ENCODE measurements around the gene CLN3. TPM values are rescaled to one million over a fixed set of nuclear protein-coding genes. Genes with fewer than 3 reads are reported as not detected.

CLN3 gene
- total and polyA plus RNA-seq, 9 of the 15 experiments (the other 6 are each of a cell fraction or from before 2014, with no cell fraction given), result 2.5 to 27.1 (median 11.6) TPM

DNA sequence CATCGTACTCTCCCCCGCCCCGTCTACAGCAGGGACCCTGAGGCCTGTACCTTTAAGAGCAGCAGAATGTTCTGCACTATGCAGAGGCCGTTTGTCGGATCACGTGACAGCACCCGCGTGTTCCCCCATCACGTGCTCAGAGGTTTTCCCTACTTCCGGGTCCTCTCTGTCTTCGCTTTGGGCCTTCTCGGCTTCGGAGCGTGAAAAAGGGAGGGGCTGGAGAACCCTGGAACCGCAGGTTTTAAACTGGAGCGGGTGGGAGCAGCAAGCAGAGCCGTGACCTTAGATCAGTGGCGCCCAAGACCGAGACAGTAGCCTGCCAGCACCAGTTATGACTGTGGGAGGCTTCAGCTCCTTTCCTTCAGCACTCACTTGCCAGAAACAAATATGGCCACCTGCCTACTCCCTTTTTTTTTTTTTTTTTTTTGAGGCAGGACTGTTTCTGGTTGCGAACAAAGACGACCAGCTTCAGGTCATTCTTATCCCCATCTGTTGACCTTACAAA is at the start of gene CLN3 (continued):
- TF ChIP-seq MYC (IDR thresholded peaks at IDR 0.05; ENCODE audit: low read depth, low read length) (peak; percentile 95), MYC (CRISPR knock-in tag; IDR thresholded peaks at IDR 0.05; ENCODE audit: borderline replicate concordance, low read depth) (peak; percentile 59; the same call in 1 of the 2 replicates), MTA3 (IDR thresholded peaks at IDR 0.05; ENCODE audit: borderline replicate concordance) (peak; percentile 19; the same call in 1 of the 2 replicates), ATF7 (IDR thresholded peaks at IDR 0.05) (peak; percentile 75), KLF1 (tag; IDR thresholded peaks at IDR 0.05) (no peak), BCOR (IDR thresholded peaks at IDR 0.05) (no peak), NR1H2 (CRISPR knock-in tag; IDR thresholded peaks at IDR 0.05) (no peak; the same call in 1 of the 2 replicates), ZKSCAN1 (IDR thresholded peaks at IDR 0.05; ENCODE audit: low read depth, low read length) (no peak), MBD2 (IDR thresholded peaks at IDR 0.05; ENCODE audit: borderline replicate concordance, low read depth) (peak; percentile 33; the same call in 1 of the 2 replicates), ETV1 (tag; conservative IDR thresholded peaks at IDR 0.05; ENCODE audit: low read depth) (peak; percentile 79), SOX6 (IDR thresholded peaks at IDR 0.05) (peak; percentile 28; the same call in 1 of the 2 replicates), TBL1XR1 (IDR thresholded peaks at IDR 0.05; ENCODE audit: low read length in 2 of 2) (0 out of 4 replicates have a peak, but pooled peaks of 1 of the 2 experiments have one; percentile 26), PYGO2 (tag; IDR thresholded peaks at IDR 0.05) (0 out of 2 replicates have a peak, but pooled peaks have one; percentile 2), SAP30 (IDR thresholded peaks at IDR 0.05; ENCODE audit: borderline replicate concordance, insufficient read depth, low read depth, low read length, poor library complexity, severe bottlenecking) (peak; percentile 74), ATF1 (CRISPR knock-in tag; IDR thresholded peaks at IDR 0.05) (no peak), ATF1 (tag; IDR thresholded peaks at IDR 0.05) (peak; percentile 89)
- TF ChIP-seq, protein P1, sequence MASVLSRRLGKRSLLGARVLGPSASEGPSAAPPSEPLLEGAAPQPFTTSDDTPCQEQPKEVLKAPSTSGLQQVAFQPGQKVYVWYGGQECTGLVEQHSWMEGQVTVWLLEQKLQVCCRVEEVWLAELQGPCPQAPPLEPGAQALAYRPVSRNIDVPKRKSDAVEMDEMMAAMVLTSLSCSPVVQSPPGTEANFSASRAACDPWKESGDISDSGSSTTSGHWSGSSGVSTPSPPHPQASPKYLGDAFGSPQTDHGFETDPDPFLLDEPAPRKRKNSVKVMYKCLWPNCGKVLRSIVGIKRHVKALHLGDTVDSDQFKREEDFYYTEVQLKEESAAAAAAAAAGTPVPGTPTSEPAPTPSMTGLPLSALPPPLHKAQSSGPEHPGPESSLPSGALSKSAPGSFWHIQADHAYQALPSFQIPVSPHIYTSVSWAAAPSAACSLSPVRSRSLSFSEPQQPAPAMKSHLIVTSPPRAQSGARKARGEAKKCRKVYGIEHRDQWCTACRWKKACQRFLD (CRISPR knock-in tag; IDR thresholded peaks at IDR 0.05), result peak; percentile 77; the same call in 1 of the 2 replicates
- TF ChIP-seq, protein P2, sequence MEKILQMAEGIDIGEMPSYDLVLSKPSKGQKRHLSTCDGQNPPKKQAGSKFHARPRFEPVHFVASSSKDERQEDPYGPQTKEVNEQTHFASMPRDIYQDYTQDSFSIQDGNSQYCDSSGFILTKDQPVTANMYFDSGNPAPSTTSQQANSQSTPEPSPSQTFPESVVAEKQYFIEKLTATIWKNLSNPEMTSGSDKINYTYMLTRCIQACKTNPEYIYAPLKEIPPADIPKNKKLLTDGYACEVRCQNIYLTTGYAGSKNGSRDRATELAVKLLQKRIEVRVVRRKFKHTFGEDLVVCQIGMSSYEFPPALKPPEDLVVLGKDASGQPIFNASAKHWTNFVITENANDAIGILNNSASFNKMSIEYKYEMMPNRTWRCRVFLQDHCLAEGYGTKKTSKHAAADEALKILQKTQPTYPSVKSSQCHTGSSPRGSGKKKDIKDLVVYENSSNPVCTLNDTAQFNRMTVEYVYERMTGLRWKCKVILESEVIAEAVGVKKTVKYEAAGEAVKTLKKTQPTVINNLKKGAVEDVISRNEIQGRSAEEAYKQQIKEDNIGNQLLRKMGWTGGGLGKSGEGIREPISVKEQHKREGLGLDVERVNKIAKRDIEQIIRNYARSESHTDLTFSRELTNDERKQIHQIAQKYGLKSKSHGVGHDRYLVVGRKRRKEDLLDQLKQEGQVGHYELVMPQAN (IDR thresholded peaks at IDR 0.05; ENCODE audit: borderline replicate concordance), result peak; percentile 97
- TF ChIP-seq, protein P3, sequence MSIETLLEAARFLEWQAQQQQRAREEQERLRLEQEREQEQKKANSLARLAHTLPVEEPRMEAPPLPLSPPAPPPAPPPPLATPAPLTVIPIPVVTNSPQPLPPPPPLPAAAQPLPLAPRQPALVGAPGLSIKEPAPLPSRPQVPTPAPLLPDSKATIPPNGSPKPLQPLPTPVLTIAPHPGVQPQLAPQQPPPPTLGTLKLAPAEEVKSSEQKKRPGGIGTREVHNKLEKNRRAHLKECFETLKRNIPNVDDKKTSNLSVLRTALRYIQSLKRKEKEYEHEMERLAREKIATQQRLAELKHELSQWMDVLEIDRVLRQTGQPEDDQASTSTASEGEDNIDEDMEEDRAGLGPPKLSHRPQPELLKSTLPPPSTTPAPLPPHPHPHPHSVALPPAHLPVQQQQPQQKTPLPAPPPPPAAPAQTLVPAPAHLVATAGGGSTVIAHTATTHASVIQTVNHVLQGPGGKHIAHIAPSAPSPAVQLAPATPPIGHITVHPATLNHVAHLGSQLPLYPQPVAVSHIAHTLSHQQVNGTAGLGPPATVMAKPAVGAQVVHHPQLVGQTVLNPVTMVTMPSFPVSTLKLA (conservative IDR thresholded peaks at IDR 0.05), result peak; percentile 98 to 99
- TF ChIP-seq, protein P4, sequence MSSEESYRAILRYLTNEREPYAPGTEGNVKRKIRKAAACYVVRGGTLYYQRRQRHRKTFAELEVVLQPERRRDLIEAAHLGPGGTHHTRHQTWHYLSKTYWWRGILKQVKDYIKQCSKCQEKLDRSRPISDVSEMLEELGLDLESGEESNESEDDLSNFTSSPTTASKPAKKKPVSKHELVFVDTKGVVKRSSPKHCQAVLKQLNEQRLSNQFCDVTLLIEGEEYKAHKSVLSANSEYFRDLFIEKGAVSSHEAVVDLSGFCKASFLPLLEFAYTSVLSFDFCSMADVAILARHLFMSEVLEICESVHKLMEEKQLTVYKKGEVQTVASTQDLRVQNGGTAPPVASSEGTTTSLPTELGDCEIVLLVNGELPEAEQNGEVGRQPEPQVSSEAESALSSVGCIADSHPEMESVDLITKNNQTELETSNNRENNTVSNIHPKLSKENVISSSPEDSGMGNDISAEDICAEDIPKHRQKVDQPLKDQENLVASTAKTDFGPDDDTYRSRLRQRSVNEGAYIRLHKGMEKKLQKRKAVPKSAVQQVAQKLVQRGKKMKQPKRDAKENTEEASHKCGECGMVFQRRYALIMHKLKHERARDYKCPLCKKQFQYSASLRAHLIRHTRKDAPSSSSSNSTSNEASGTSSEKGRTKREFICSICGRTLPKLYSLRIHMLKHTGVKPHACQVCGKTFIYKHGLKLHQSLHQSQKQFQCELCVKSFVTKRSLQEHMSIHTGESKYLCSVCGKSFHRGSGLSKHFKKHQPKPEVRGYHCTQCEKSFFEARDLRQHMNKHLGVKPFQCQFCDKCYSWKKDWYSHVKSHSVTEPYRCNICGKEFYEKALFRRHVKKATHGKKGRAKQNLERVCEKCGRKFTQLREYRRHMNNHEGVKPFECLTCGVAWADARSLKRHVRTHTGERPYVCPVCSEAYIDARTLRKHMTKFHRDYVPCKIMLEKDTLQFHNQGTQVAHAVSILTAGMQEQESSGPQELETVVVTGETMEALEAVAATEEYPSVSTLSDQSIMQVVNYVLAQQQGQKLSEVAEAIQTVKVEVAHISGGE (CRISPR knock-in tag; IDR thresholded peaks at IDR 0.05), result peak in 1 of 3 experiments; percentile 20; a peak in 1 of 6 replicates
